CD4-positive, alpha-beta T cell treated with Interleukin-2 at 100 ng/mL for 4 hours (primary cell): ENCODE data around the gene GRIN2C.

Experiments used
- DNase-seq: peaks from one replicate; pipeline ENCODE4 v3.0.0-alpha.2; 2020; ENCODE audit warnings: low spot score

Gene GRIN2C

GRCh38 chr17:74846621-74847020, 13.1 kb downstream of the GRIN2C start:
- DNase-seq = no peak

- no peak for DNase-seq
These were observed 16.4 kb downstream of the GRIN2C start for GRCh38 chr17:74843352-74843627.

GRCh38 chr17:74842599-74843351, 16.9 kb downstream of the GRIN2C start:
- no peak for DNase-seq

GRCh38 chr17:74842146-74842598, 17.5 kb downstream of the GRIN2C start:
- DNase-seq = no peak

GRCh38 chr17:74840989-74841666, 18.6 kb downstream of the GRIN2C start:
- no peak for DNase-seq

- DNase-seq = no peak
These were observed 19.5 kb downstream of the GRIN2C start for GRCh38 chr17:74839990-74840852.

GRCh38 chr17:74838274-74838673, 21.4 kb downstream of the GRIN2C start:
- DNase-seq = no peak

- DNase-seq = no peak
These were observed 22.8 kb downstream of the GRIN2C start for GRCh38 chr17:74836691-74837467.

- no peak for DNase-seq
These were observed 23.5 kb downstream of the GRIN2C start for GRCh38 chr17:74836191-74836590.

GRCh38 chr17:74833501-74834377, 25.9 kb downstream of the GRIN2C start:
- DNase-seq = no peak

- DNase-seq = no peak
These were observed 27.3 kb downstream of the GRIN2C start for GRCh38 chr17:74832421-74832820.

- no peak for DNase-seq
These were observed 28.1 kb downstream of the GRIN2C start for GRCh38 chr17:74831444-74832146.

GRCh38 chr17:74830861-74831260, 28.8 kb downstream of the GRIN2C start:
- DNase-seq = no peak

GRCh38 chr17:74827800-74828199, 31.9 kb downstream of the GRIN2C start:
- no peak for DNase-seq

GRCh38 chr17:74825952-74826719, 33.5 kb downstream of the GRIN2C start:
- no peak for DNase-seq

- no peak for DNase-seq
These were observed 34.6 kb downstream of the GRIN2C start for GRCh38 chr17:74824961-74825627.

- no peak for DNase-seq
These were observed 36.7 kb downstream of the GRIN2C start for GRCh38 chr17:74822939-74823367.

- no peak for DNase-seq
These were observed 37.2 kb downstream of the GRIN2C start for GRCh38 chr17:74822335-74822938.
